GM11168 (cell line): ENCODE results near the gene IL21R.

Experiments
- in situ Hi-C: fragments of 300-500 bp; cut with MboI; formaldehyde crosslinking; loops from one replicate; pipeline ENCODE4 v1.12.0; 2022; ENCODE audit warnings: low sequenced_read_pairs; ENCODE audit not compliant: unreplicated experiment

IL21R gene

GRCh38 chr16:27401768-27402568, at the start of gene IL21R:
Gene IL21R, plus strand, starts transcription at chr16:27402174. Its CDS starts 27,898 bp downstream, at chr16:27430072.
- in situ Hi-C loops = no loop called here

GRCh38 chr16:27353853-27354252, 48.1 kb upstream of the IL21R start:
- in situ Hi-C loops = no loop called here

GRCh38 chr16:27355610-27356009, 46.4 kb upstream of the IL21R start:
- in situ Hi-C loops = loop anchor here (5.0 kb wide), 1 partner anchor 123 kb away; no protein-coding TSS in a partner anchor

GRCh38 chr16:27356794-27357193, 45.2 kb upstream of the IL21R start:
- in situ Hi-C loops = loop anchor here (5.0 kb wide), 1 partner anchor 124 kb away; no protein-coding TSS in a partner anchor

GRCh38 chr16:27359051-27359450, 42.9 kb upstream of the IL21R start:
- in situ Hi-C loops = loop anchor here (5.0 kb wide), 1 partner anchor 127 kb away; no protein-coding TSS in a partner anchor

GRCh38 chr16:27359615-27360014, 42.4 kb upstream of the IL21R start:
- in situ Hi-C loops = loop anchor here (5.0 kb wide), 1 partner anchor 127 kb away; no protein-coding TSS in a partner anchor

GRCh38 chr16:27361987-27362386, 40.0 kb upstream of the IL21R start:
- in situ Hi-C loops = no loop called here

- in situ Hi-C loops = no loop called here
Measured at GRCh38 chr16:27362570-27363245, 39.3 kb upstream of the IL21R start.

GRCh38 chr16:27363246-27363632, 38.7 kb upstream of the IL21R start:
- in situ Hi-C loops = no loop called here

- in situ Hi-C loops = no loop called here
Measured at GRCh38 chr16:27363797-27364196, 38.2 kb upstream of the IL21R start.

- in situ Hi-C loops = no loop called here
Measured at GRCh38 chr16:27364493-27365141, 37.4 kb upstream of the IL21R start.

GRCh38 chr16:27365142-27366089, 36.6 kb upstream of the IL21R start:
- in situ Hi-C loops = no loop called here

GRCh38 chr16:27366687-27367460, 35.1 kb upstream of the IL21R start:
- in situ Hi-C loops = no loop called here

- in situ Hi-C loops = no loop called here
Measured at GRCh38 chr16:27367461-27368357, 34.3 kb upstream of the IL21R start.

GRCh38 chr16:27368358-27368722, 33.6 kb upstream of the IL21R start:
- in situ Hi-C loops = no loop called here

- in situ Hi-C loops = no loop called here
Measured at GRCh38 chr16:27369806-27370205, 32.2 kb upstream of the IL21R start.

GRCh38 chr16:27370318-27370717, 31.7 kb upstream of the IL21R start:
- in situ Hi-C loops = no loop called here

GRCh38 chr16:27373312-27373711, 28.7 kb upstream of the IL21R start:
- in situ Hi-C loops = no loop called here
